ENCODE results near the gene PAX8. TPM values are rescaled to one million over a fixed set of nuclear protein-coding genes. Genes with fewer than 3 reads are reported as not detected.
"Not testable (repeated sequence)": the region's sequence is repeated elsewhere in the genome, so short reads cannot be mapped to it uniquely, and the experiment has no call there.

Gene PAX8
- total and polyA plus RNA-seq, 8 donors = 0.28 to 6.5 (median 1.1) TPM; not detected in 3

DNA sequence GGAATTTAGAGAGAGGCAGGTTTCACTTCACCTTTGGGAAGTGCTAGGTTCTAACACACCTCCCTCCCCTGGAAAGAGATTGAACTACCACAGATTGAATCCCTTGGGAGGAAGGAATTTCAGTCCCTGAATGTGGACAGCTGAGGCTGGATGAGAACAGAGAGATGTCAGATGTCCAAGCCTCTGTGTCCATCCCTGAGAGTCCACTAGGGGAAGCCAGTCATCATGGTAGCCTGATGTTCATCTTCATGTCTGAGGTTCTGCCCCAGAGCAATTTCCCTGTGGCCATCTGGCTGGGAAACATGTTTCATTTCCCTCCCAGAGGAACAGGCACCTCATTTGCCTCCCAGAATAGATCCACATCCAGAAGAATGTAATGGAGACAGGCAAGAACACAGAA, 30.1 kb upstream of the PAX8 start:
- H3K27ac ChIP-seq = peak overlapping the region in 1 of 5 donors; percentile 24
- H3K27me3 ChIP-seq; H3K9me3 ChIP-seq; H3K4me3 ChIP-seq; H3K36me3 ChIP-seq; DNase-seq; H3K4me1 ChIP-seq; intact Hi-C loops (cut with DNase I; ENCODE audit: low total_unique reads): not testable (repeated sequence)
- TF ChIP-seq, protein P1, sequence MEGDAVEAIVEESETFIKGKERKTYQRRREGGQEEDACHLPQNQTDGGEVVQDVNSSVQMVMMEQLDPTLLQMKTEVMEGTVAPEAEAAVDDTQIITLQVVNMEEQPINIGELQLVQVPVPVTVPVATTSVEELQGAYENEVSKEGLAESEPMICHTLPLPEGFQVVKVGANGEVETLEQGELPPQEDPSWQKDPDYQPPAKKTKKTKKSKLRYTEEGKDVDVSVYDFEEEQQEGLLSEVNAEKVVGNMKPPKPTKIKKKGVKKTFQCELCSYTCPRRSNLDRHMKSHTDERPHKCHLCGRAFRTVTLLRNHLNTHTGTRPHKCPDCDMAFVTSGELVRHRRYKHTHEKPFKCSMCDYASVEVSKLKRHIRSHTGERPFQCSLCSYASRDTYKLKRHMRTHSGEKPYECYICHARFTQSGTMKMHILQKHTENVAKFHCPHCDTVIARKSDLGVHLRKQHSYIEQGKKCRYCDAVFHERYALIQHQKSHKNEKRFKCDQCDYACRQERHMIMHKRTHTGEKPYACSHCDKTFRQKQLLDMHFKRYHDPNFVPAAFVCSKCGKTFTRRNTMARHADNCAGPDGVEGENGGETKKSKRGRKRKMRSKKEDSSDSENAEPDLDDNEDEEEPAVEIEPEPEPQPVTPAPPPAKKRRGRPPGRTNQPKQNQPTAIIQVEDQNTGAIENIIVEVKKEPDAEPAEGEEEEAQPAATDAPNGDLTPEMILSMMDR (IDR thresholded peaks at IDR 0.05) = peak in 1 of 7 experiments; percentile 5

DNA sequence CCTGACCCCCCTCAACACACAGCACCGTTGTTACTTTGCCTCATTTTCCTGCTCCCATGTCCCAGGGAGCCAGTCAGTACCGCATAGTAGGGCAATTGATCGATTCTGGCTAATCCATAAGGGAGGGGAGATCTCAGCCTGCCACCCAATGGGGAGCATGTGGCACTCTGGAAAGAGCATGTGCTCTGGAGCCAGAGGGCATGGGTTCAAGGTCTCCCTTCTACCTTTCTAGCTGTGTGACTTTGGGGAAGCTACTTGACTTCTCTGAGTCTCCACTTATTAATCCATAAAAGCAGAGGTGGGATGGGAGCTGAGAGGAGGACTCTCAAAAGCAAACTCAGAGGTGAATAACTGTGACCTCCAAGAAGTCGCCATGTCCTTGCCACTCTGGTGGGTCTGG, 27.5 kb upstream of the PAX8 start:
- WGBS, 5 donors = 67 to 100% (median 81%) methylated on average over 1 to 4 of the region's 4 CpGs
- DNase-seq; intact Hi-C loops (cut with DNase I; ENCODE audit: low total_unique reads): not testable (repeated sequence)

DNA sequence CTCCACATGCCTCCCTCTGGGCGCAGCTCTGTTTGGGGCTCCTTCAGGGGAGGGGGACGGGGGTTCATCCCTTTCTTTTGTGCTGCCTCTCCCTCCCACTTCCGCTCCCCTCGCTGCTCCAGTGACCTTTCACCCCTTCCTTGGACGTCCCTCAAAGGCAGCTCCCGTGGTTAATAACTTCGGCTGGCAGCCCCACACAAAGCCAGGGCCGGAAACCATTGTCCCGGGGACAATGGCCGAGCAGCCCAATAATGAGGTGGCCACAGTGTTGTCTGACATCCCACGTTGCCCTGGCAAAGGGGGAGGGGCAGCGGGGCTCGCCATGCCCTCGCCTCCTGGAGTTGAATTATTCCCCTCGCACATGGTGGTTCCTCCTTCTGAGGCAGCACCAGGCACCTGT, 27.0 kb upstream of the PAX8 start:
- H3K36me3 ChIP-seq = not testable (repeated sequence)

More for the DNA sequence above, 27.5 kb upstream of the PAX8 start:
- not testable (repeated sequence) for H3K4me3 ChIP-seq, H3K9me3 ChIP-seq, H3K27me3 ChIP-seq, H3K36me3 ChIP-seq, H3K27ac ChIP-seq, H3K4me1 ChIP-seq

DNA sequence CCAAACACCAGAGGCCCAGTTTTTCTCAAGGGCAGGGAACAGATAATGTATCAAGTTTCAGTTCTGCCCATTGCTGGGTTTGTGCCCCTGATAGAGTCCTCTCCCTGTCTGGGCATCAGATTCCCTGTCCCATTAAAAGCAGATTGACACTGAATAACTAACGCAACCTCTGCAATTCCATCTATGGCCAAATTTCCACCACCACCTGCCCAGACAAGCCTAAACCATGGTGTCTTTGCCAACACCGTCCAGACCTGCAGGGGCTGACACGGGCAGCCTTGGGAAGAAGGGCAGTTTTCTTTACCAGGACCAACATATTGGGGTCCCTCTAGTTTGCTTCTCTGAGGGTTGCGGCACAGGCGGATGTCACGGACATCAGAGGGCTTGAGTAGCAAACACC, 26.4 kb upstream of the PAX8 start:
- H3K27ac ChIP-seq = no peak overlapping the region
- H3K4me3 ChIP-seq = no peak overlapping the region
- DNase-seq = no peak
- WGBS, 5 donors = 92 to 100% (median 97%) methylated on average over 6 of the region's 6 CpGs
- no peaks in the 10 kb centered on the region for H3K27me3 ChIP-seq
- H3K9me3 ChIP-seq = no peaks in the 10 kb centered on the region
- no peak for TF ChIP-seq POLR2AphosphoS5 (IDR thresholded peaks at IDR 0.05)
- TF ChIP-seq POLR2A (IDR thresholded peaks at IDR 0.05) = no peak
- TF ChIP-seq, protein P1 (IDR thresholded peaks at IDR 0.05) = no peak
- no peak for TF ChIP-seq EP300 (IDR thresholded peaks at IDR 0.05)
- H3K4me1 ChIP-seq = no peaks in the 10 kb centered on the region
- no peaks in the 10 kb centered on the region for H3K36me3 ChIP-seq
- intact Hi-C loops (cut with DNase I; ENCODE audit: low total_unique reads) = no loop called here

More for the DNA sequence above, 27.0 kb upstream of the PAX8 start:
- intact Hi-C loops (cut with DNase I; ENCODE audit: low total_unique reads); H3K9me3 ChIP-seq; H3K4me1 ChIP-seq; H3K27me3 ChIP-seq; H3K27ac ChIP-seq; H3K4me3 ChIP-seq; DNase-seq: not testable (repeated sequence)
- 50 to 64% (median 58%) methylated on average over 14 to 15 of the region's 15 CpGs for WGBS, 5 donors

DNA sequence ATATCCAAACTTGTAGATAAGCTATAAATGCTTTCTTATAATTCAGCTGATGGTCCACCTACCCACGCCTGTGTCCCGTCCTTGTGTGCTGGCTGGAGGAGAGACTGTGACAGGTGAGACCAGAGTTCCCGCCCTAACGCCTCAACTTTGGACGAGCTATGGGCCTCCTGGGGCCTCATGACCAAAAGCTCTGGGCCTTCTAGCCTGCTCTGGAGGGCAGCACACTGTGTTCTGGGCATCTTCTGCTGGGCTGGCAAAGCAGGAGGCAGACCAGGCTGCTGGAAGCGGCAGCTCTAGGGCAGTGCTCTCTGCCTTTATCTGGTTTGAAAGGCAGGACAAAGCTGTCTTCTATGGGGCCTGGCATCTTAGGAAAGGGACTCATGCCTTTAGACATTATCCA, 26.0 kb upstream of the PAX8 start:
- Histone ChIP-seq H3K27ac (no peak overlapping the region), H3K9me3 (no peaks in the 10 kb centered on the region), H3K27me3 (no peaks in the 10 kb centered on the region), H3K36me3 (no peaks in the 10 kb centered on the region), H3K4me1 (no peaks in the 10 kb centered on the region), H3K4me3 (no peak overlapping the region)
- 89 to 94% (median 92%) methylated on average over 6 of the region's 6 CpGs for WGBS, 5 donors
- TF ChIP-seq EP300 (IDR thresholded peaks at IDR 0.05) (no peak), POLR2AphosphoS5 (IDR thresholded peaks at IDR 0.05) (no peak), POLR2A (IDR thresholded peaks at IDR 0.05) (no peak)
- TF ChIP-seq, protein P1 (IDR thresholded peaks at IDR 0.05) = no peak
- intact Hi-C loops (cut with DNase I; ENCODE audit: low total_unique reads) = no loop called here
- DNase-seq = no peak

DNA sequence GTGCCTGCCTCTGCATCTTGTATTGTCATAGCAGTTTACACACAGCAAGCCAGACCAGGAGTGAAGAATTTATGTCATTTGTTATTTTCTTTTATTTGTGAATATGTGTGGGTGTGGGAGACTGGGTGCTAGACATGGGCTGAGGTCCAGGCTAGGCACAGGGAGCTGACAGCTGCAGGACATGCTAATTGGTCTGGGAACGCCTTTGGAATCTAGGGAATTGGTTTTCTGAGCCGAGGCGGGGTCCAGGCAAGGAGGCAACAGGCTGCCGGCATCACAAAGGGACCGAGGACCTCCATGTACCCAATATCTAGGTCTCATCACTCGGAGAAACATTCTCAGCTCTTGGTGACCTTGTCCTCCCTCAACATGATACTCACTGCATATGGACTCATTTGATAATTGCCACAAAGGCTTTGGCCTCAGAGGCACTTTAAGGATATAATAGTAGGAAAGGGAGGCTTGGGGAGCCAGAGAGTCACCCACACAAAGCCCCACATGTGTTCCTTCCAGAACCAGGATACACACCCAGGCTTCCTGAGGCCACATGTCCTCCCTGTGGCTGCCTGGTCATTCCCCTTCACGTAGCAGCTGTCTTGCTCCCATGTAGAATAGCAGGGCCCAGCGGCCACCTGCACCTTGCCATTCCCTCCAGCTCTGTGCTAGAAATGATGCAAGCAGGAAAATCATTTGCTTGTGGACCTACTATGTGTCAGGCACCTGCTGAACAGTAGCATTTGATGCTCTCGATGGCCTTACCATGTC, 23.7 kb upstream of the PAX8 start:
- H3K4me1 ChIP-seq; H3K27me3 ChIP-seq; H3K4me3 ChIP-seq; H3K27ac ChIP-seq; H3K36me3 ChIP-seq; DNase-seq; intact Hi-C loops (cut with DNase I; ENCODE audit: low total_unique reads); H3K9me3 ChIP-seq: not testable (repeated sequence)
- 77 to 90% (median 84%) methylated on average over 9 of the region's 9 CpGs for WGBS, 5 donors

Data from stomach (tissue), 9 donors.